ENCODE measurements around the gene DNAH17. TPM values are rescaled to one million over a fixed set of nuclear protein-coding genes. Genes with fewer than 3 reads are reported as not detected.

The DNAH17 gene
- total and polyA plus RNA-seq, 2 donors (not counting 3 experiments of a cell fraction or from before 2014, with no cell fraction given): not detected

- Histone ChIP-seq H2AFZ (ENCODE audit: low read depth, low read length) (no peak overlapping the region), H3K27ac (ENCODE audit: insufficient read depth, low read depth, low read length) (no peak overlapping the region), H3K79me2 (ENCODE audit: control insufficient read depth, insufficient read depth, low read length) (no peaks in the 10 kb centered on the region), H3K36me3 (ENCODE audit: control insufficient read depth in 2 of 2, extremely low read depth in 1 of 2, insufficient read depth in 2 of 2, low read length in 2 of 2) (no peaks in the 10 kb centered on the region), H3K9ac (replicated peaks; ENCODE audit: extremely low read depth, insufficient read depth, low read length) (no peak overlapping the region), H3K27me3 (ENCODE audit: control insufficient read depth in 2 of 2, insufficient read depth in 2 of 2, low read length in 2 of 2) (no peaks in the 10 kb centered on the region), H3K9me3 (replicated peaks; ENCODE audit: control insufficient read depth, insufficient read depth, low read length) (no peaks in the 10 kb centered on the region), H4K20me1 (replicated peaks; ENCODE audit: control insufficient read depth, extremely low read depth, insufficient read depth, low read length) (no peaks in the 10 kb centered on the region), H3K4me3 (replicated peaks in 1 of 3; ENCODE audit: insufficient read depth in 1 of 3, low read depth in 1 of 3, low read length in 3 of 3) (no peak overlapping the region), H3K4me1 (ENCODE audit: control insufficient read depth, extremely low read depth, insufficient read depth, low read length) (peaks cover 15% of the 10 kb centered on the region), H3K4me2 (ENCODE audit: insufficient read depth, low read length) (no peak overlapping the region), H3K9me1 (replicated peaks; ENCODE audit: control insufficient read depth, extremely low read depth, insufficient read depth, low read length) (no peaks in the 10 kb centered on the region)
- no peak for TF ChIP-seq POLR2A (IDR thresholded peaks at IDR 0.05; ENCODE audit: low read depth, low read length)
- no peak for TF ChIP-seq JUN (IDR thresholded peaks at IDR 0.05; ENCODE audit: borderline replicate concordance, insufficient read depth, insufficient read length, low read depth)
- no peak for TF ChIP-seq MYC (IDR thresholded peaks at IDR 0.05; ENCODE audit: low read depth, low read length)
- no peak for TF ChIP-seq GATA2 (IDR thresholded peaks at IDR 0.05; ENCODE audit: insufficient read depth, insufficient read length, low read depth, low read length)
- TF ChIP-seq EZH2 (IDR thresholded peaks at IDR 0.05; ENCODE audit: borderline replicate concordance, low read depth, low read length, severe bottlenecking): no peak
- no peak for TF ChIP-seq MAX (IDR thresholded peaks at IDR 0.05; ENCODE audit: insufficient read depth, insufficient read length)
- no peak for TF ChIP-seq CTCF (IDR thresholded peaks at IDR 0.05; ENCODE audit: extremely low read depth in 1 of 2, insufficient read depth in 1 of 2, low read depth in 1 of 2, low read length in 2 of 2)
- CTCF ChIA-PET: interaction anchor here (3.1 kb wide), 1 partner anchor 10 kb away, joined by 11 read pairs; no protein-coding TSS in a partner anchor
- POLR2A ChIA-PET: no interaction called here
- BruUV-seq (replicated peaks): no TSS peak
- dilution Hi-C loops (cut with MboI; ENCODE audit: extremely low pct_ligation_motif_present, low sequenced_read_pairs): no loop called here
- FAIRE-seq (no peak), DNase-seq (ENCODE audit: low read depth, low spot score) (no peak)
- intact Hi-C loops (cut with micrococcal nuclease): no loop called here
Measured at GRCh38 chr17:78595135-78595810, 18.1 kb upstream of the DNAH17 start.

Data from endothelial cell of umbilical vein (primary cell).